HEK293T (cell line): ENCODE data around the gene RFX3.

Experiments used
- BHLHE40 ChIP-seq: fragments of 450-650 bp; IDR thresholded peaks from 2 replicates; pipeline ENCODE4 v1.6.1; 2016; ENCODE audit warnings: mild to moderate bottlenecking, moderate library complexity, borderline replicate concordance
- FOXA1 ChIP-seq: fragments of 450-650 bp; IDR thresholded peaks from 2 replicates; pipeline ENCODE4 v1.6.1; 2016; ENCODE audit warnings: mild to moderate bottlenecking
- FOXK2 ChIP-seq: fragments of 450-650 bp; IDR thresholded peaks from 2 replicates; pipeline ENCODE4 v1.6.1; 2016; ENCODE audit warnings: mild to moderate bottlenecking
- FOXM1 ChIP-seq: fragments of 450-650 bp; IDR thresholded peaks from 2 replicates; pipeline ENCODE4 v1.6.1; 2017; ENCODE audit warnings: mild to moderate bottlenecking, borderline replicate concordance
- HDGF ChIP-seq: fragments of 450-650 bp; IDR thresholded peaks from 2 replicates; pipeline ENCODE4 v1.6.1; 2017; ENCODE audit warnings: antibody characterized with exemption, borderline replicate concordance
- L3MBTL2 ChIP-seq: fragments of 450-650 bp; conservative IDR thresholded peaks from 2 replicates; pipeline ENCODE4 v1.6.1; 2016; ENCODE audit warnings: mild to moderate bottlenecking
- NFRKB ChIP-seq: fragments of 450-650 bp; IDR thresholded peaks from 2 replicates; pipeline ENCODE4 v1.6.1; 2016; ENCODE audit warnings: mild to moderate bottlenecking, moderate library complexity
- PKNOX1 ChIP-seq: fragments of 450-650 bp; IDR thresholded peaks from 2 replicates; pipeline ENCODE4 v1.6.1; 2016
- SP1 ChIP-seq: fragments of 450-650 bp; IDR thresholded peaks from 2 replicates; pipeline ENCODE4 v1.6.1; 2017

GRCh38 chr9:3215658-3216057 lies 310.1 kb downstream of the RFX3 start:
- TF ChIP-seq FOXA1 (no peak), FOXK2 (no peak), HDGF (no peak), BHLHE40 (no peak), NFRKB (no peak), FOXM1 (no peak), PKNOX1 (no peak), L3MBTL2 (no peak), SP1 (no peak)
